Activated effector memory CD4-positive, alpha-beta T cell treated with anti-CD3 and anti-CD28 coated beads, Interleukin-2, amount 50 U/mL, for 16 hours (primary cell): ENCODE results near the gene VWC2L.

ENCODE experiments used
- DNase-seq: peaks from one replicate; pipeline ENCODE4 v3.0.0-alpha.2; 2020

VWC2L gene

DNA sequence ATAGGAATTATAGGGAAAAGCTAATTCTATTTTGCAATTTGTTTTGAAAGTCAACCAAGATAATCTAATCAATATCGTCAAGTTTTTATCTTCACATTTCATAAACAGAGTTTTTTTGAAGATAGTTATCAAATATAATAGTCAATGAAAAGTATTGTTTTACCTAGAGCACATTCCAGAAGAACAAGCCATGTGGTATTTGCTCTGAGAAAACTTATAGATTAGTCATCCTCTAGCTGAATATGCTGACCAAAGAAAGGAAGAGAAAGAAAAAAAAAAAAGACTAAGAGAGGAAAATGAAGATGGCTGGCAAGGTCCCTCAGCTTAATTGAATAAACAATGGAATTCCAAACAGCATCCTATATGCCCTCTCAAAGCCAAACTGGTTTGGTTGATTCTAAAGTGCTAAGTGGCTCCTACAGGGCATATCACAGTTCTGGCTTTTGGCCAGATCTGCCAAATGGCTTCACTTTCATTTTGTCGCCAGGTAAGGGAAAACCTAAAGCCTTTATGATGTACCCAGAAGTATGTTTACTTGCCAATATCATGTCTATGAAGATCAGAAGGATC lies 132.6 kb downstream of the VWC2L start:
- DNase-seq, result no peak

- DNase-seq, result no peak
Measured at GRCh38 chr2:214545898-214546542, 135.2 kb downstream of the VWC2L start.

DNA sequence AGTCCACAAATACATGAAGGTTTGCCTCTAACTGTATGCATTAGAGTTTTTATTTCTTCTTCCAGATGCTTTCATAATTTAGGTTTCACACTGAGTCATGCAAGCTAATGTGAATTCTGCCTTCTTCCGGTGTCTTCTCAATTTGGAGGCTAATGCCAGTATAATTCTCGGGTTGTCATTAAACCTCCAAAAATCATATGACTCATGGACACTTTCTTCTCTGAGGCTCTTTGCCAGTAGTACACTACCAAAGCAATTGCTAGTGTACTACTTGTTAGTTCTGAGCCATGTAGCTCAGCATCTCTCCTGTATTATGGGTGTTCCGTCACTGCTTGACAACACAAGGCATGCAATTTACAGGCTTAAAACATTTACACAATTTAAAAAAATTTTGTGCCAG lies 137.1 kb downstream of the VWC2L start:
- DNase-seq, result no peak

DNA sequence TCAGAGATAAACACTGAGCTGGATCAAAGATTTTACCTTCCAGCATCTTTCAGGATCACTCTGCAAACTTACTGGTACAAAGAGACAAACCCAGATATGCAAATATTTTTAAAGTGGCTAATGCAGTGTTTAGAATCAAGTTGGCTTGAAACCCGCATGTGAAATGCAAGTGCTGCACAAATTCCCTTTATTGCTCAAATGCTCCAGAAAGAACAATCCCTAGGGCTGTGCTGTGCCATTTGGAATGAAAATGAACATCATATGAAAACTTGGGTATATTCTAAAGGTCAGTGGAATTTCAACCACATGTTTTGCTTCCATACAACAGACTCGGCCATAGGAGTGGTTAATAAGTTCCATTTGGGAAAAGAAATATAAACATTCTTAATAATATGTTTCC lies 139.1 kb downstream of the VWC2L start:
- no peak for DNase-seq

DNA sequence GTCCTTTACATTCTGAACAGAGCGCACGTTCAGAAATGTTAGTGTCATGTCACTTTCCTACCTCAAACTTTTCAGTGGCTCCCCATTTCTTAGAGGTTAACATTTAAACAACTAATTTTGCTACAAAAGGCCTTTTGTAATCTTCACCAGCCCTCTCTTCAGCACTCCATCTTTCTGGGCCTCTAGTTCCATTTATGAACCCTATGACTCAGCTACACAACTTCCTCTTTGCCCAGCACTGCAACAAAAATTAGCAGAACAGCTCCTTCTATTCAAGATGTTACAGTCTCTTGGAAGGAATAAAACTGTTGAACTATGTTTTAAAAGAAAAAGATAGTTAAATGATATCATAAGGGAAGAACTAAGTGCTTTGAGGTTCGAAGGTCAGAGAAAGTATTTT lies 139.9 kb downstream of the VWC2L start:
- no peak for DNase-seq

GRCh38 chr2:214557884-214558283 lies 147.0 kb downstream of the VWC2L start:
- no peak for DNase-seq

- DNase-seq, result no peak
Measured at GRCh38 chr2:214558341-214558740, 147.5 kb downstream of the VWC2L start.

GRCh38 chr2:214560176-214560575 lies 149.3 kb downstream of the VWC2L start:
- no peak for DNase-seq

DNA sequence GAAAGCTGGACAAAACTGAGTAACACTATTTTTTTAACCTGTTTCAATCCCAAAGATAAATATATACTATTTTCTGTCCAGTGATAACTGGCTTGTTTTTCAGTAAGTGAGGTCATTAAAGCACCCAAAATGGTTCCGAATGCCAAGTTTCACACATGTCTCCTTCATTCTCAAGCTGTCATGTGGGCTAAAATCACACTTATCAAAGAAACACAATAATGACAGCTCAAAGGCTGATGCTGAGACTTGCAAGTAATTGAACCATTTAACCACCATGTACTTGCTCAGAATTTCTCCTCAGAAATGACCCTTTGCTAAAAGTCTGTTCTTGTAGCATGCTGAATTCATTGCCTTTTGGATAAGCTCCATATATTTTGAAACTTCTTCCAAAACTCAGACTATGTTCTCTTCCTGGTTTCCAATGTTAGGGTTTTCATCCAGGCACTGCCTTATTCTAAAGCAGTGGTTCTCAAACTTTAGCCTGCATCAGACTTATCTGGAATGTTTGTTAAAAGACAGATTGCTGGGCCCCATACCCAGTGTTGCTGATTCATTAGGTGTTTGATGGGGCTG lies 149.8 kb downstream of the VWC2L start:
- no peak for DNase-seq

- DNase-seq, result no peak
Measured at GRCh38 chr2:214565246-214565645, 154.4 kb downstream of the VWC2L start.

DNA sequence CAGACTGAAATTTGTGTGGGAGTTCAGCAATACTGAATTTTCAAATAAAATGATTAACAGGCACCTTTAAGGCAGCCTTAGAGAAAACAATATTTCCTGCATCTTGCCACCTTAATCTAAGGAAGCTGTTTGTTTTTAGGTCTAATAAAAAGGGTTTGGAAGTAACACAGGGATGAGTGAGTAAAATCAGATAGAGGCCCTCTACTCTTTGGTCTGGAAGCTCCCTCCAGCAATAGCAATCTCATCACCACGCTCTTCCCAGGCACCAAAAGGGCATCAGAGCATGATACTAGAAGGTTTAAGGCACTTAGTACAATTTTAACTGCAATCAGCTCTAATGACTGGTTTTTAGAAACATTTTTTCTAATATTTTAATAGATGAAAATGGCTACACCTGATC lies 155.6 kb downstream of the VWC2L start:
- DNase-seq, result no peak

GRCh38 chr2:214569419-214570035 lies 158.7 kb downstream of the VWC2L start:
- DNase-seq, result no peak

- no peak for DNase-seq
Measured at GRCh38 chr2:214574084-214574781, 163.4 kb downstream of the VWC2L start.

GRCh38 chr2:214575030-214575429 lies 164.2 kb downstream of the VWC2L start:
- DNase-seq, result no peak

DNA sequence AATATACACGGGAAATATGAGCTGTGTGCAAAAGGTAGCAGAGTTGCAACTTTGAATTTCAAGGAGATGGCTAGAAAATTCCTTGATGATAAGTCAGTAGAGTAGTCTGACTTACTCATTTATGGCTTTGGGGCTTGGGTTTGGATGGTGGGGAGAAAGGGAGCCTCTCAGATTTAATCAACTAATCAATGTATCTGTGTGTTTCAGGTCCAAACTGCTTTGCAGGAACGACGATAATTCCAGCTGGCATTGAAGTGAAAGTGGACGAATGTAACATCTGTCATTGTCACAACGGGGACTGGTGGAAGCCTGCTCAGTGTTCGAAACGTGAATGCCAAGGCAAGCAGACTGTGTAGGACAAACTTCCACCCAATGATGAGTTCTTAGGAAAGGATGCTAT lies 164.6 kb downstream of the VWC2L start:
- no peak for DNase-seq

DNA sequence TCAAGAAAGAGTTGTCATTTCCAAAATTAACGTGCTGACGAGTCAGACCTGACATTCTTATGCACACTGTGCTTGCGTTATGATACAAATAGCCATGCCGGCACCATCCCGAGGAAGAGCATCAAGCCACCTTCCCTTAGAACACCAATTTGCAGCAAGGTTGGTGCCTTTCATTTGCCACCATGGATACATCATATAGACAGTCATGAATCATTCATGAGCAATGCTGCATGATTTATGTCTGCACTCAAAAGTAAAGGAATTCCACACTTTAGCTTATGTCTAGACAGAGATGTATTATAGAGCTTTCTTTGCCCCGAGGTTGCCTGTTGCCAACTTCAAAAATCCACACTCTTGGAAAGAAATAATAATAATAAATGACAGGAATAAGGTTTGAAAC lies 166.9 kb downstream of the VWC2L start:
- no peak for DNase-seq

- no peak for DNase-seq
Measured at GRCh38 chr2:214578442-214578841, 167.6 kb downstream of the VWC2L start.

- DNase-seq, result no peak
Measured at GRCh38 chr2:214579035-214579434, 168.2 kb downstream of the VWC2L start.

GRCh38 chr2:214587442-214587841 lies 176.6 kb downstream of the VWC2L start:
- no peak for DNase-seq

DNA sequence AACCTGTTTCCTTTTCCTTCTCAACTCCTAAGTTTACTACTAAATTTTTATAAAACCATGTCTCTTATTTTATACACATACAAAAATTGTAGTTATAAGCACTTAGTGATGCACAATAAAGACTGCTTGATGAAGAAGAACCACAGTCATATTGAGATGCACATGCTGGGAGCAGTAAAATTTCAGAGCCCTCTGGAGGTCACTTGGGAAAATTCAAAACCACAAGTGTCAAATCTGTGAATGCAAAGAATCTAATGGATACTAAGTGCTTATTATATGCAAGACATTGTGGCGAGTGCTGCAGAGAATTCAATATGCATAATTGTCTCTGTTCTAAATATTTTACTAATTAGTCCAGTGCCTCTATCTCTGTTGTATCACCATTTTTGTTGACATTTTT lies 180.5 kb downstream of the VWC2L start:
- DNase-seq, result no peak

DNA sequence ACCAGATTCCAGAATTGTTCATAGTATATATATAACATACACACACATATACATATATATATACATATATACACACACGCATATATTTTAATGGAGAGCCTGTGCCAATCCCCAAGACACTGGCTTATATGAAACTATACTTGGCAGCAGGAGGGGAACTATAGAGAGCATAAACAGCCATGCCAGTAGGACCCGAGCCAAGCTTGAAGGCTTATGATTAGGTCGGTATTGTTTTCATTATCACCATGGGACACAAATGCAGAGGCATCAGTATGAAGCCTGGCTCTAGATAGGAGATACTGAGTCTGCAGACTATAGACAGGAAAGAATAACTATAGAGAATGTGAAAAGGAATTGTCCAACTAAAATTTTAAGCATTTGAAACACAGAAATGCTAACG lies 181.2 kb downstream of the VWC2L start:
- no peak for DNase-seq

DNA sequence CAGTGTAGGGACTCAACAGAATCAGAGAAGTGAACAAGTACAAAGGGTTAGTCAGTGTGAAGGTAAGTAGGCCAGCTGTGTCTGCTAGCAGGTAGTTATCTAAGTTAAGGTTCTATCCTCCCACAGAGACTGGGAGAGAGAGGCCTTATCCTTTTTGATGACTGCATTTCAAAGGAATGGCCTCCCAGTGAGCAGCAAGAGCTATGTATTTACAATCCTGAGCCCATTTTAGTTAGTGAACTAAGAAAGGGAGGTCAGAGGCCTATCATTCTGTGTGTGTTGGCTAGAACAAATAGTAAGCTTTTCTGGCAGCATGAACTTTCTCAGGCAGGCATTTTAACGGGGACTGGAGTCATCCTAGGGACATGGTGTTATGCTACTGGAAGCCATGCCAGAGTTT lies 182.9 kb downstream of the VWC2L start:
- no peak for DNase-seq

- DNase-seq, result no peak
Measured at GRCh38 chr2:214601852-214602633, 191.2 kb downstream of the VWC2L start.
